Caco-2 (cell line): ENCODE results near the gene ZMYM1. TPM values are rescaled to one million over a fixed set of nuclear protein-coding genes. Genes with fewer than 3 reads are reported as not detected.

ENCODE experiments used
- BruUV-seq: library from RNA; stranded (reverse); fragments of 400-500 nt; replicated peaks from 2 replicates; lab custom pipeline; 2021; lab: Mats Ljungman, UMichigan
- CTCF ChIA-PET: fragments of 300-600 bp; sonication (Branson Sonifier 250); formaldehyde crosslinking; loops from one replicate; lab custom pipeline; 2022; ENCODE audit warnings: antibody characterized with exemption; lab: Charles Lee
- POLR2A ChIA-PET: fragments of 300-600 bp; sonication (Branson Sonifier 250); formaldehyde crosslinking; loops from one replicate; lab custom pipeline; 2022; ENCODE audit warnings: antibody characterized with exemption; lab: Charles Lee
- DNase-seq, 2 experiments: peaks; one replicate each; pipeline versions ENCODE4 v3.0.0 to v3.0.0-alpha.2; 2020 to 2022
- H3K27me3 ChIP-seq: replicated peaks from 2 replicates; pipeline ENCODE4 v1.6.0; 2011; ENCODE audit warnings: low read length; ENCODE audit not compliant: control insufficient read depth, insufficient read depth
- H3K36me3 ChIP-seq: 2 replicates; pipeline ENCODE4 v1.5.1; 2011; ENCODE audit warnings: low read length; ENCODE audit not compliant: control insufficient read depth, insufficient read depth
- H3K4me1 ChIP-seq: fragments of 250-450 bp; sonication (Bioruptor Pico); 2 replicates; pipeline ENCODE4 v1.5.1; 2020; ENCODE audit warnings: mild to moderate bottlenecking
- H3K4me3 ChIP-seq: 2 replicates; pipeline ENCODE4 v1.5.1; 2011; ENCODE audit warnings: low read depth, mild to moderate bottlenecking, control low read depth, low read length
- H3K9me3 ChIP-seq: fragments of 250-450 bp; sonication (Bioruptor Pico); 2 replicates; pipeline ENCODE4 v1.5.1; 2020; ENCODE audit warnings: mild to moderate bottlenecking, moderate library complexity
- H3K27ac Mint-ChIP-seq: one replicate; pipeline ENCODE4 v1.8.0; 2022; ENCODE audit warnings: mixed read lengths; ENCODE audit not compliant: unreplicated experiment
- H3K27me3 Mint-ChIP-seq: one replicate; pipeline ENCODE4 v1.8.0; 2022; ENCODE audit warnings: mixed read lengths; ENCODE audit not compliant: insufficient read depth, unreplicated experiment
- H3K36me3 Mint-ChIP-seq: one replicate; pipeline ENCODE4 v1.8.0; 2022; ENCODE audit warnings: mild to moderate bottlenecking, mixed read lengths; ENCODE audit not compliant: insufficient read depth, unreplicated experiment
- H3K4me1 Mint-ChIP-seq: one replicate; pipeline ENCODE4 v1.8.0; 2022; ENCODE audit warnings: low read depth, mixed read lengths; ENCODE audit not compliant: unreplicated experiment
- H3K4me3 Mint-ChIP-seq: one replicate; pipeline ENCODE4 v1.8.0; 2022; ENCODE audit warnings: mild to moderate bottlenecking, moderate library complexity, mixed read lengths; ENCODE audit not compliant: unreplicated experiment
- H3K9me3 Mint-ChIP-seq: one replicate; pipeline ENCODE4 v1.8.0; 2022; ENCODE audit warnings: mixed read lengths; ENCODE audit not compliant: unreplicated experiment
- intact Hi-C: fragments of 100-400 bp; cut with micrococcal nuclease; formaldehyde crosslinking; loops from one replicate; pipeline ENCODE4 v1.10.0; 2022; ENCODE audit not compliant: unreplicated experiment
- total RNA-seq: library from RNA; stranded (reverse); gene quantifications from 2 replicates; pipeline ENCODE4 v1.2.3, GENCODE V29; 2022
- TF ChIP-seq, protein P1 (sequence below), 2 experiments: fragments of 200-600 bp in 1 of 2; IDR thresholded peaks; 1 replicate in 1 of 2; 2 replicates in 1 of 2; pipeline versions ENCODE4 v1.5.1 to v1.8.0; 2011 to 2022; ENCODE audit warnings: antibody characterized with exemption in 1 of 2, control low read depth in 1 of 2, inconsistent platforms in 1 of 2, low read depth in 1 of 2, low read length in 1 of 2, mild to moderate bottlenecking in 1 of 2, moderate library complexity in 1 of 2; ENCODE audit not compliant: insufficient read depth in 1 of 2, severe bottlenecking in 1 of 2, unreplicated experiment in 1 of 2

ZMYM1 gene
- total RNA-seq, 1 experiment from 2014 or later = 14.0 TPM

DNA sequence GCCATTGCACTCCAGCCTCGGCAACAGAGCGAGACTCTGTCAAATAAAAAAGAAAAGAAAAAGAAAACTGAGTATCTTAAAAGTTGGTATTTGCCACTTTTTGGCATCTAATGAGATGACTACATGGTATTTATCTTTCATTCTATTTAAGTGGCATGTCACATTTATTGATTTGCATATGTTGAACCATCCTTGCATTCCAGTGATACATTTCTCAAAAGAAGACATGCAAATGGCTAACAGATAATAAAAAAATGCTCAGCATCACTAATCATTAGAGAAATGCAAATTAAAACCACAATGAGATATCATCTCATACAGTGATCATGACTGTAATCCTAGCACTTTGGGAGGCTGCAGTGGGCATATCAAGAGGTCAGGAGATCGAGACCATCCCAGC is 85.7 kb downstream of the ZMYM1 start:
- TF ChIP-seq, protein P1, sequence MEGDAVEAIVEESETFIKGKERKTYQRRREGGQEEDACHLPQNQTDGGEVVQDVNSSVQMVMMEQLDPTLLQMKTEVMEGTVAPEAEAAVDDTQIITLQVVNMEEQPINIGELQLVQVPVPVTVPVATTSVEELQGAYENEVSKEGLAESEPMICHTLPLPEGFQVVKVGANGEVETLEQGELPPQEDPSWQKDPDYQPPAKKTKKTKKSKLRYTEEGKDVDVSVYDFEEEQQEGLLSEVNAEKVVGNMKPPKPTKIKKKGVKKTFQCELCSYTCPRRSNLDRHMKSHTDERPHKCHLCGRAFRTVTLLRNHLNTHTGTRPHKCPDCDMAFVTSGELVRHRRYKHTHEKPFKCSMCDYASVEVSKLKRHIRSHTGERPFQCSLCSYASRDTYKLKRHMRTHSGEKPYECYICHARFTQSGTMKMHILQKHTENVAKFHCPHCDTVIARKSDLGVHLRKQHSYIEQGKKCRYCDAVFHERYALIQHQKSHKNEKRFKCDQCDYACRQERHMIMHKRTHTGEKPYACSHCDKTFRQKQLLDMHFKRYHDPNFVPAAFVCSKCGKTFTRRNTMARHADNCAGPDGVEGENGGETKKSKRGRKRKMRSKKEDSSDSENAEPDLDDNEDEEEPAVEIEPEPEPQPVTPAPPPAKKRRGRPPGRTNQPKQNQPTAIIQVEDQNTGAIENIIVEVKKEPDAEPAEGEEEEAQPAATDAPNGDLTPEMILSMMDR (IDR thresholded peaks at IDR 0.05; ENCODE audit: insufficient read depth in 1 of 2, low read depth in 1 of 2, low read length in 1 of 2, severe bottlenecking in 1 of 2, unreplicated experiment in 1 of 2) = no peak
- no peak overlapping the region for H3K27ac Mint-ChIP-seq
- no peak overlapping the region for H3K4me3 Mint-ChIP-seq
- H3K4me1 Mint-ChIP-seq = no peaks in the 10 kb centered on the region
- no TSS peak for BruUV-seq
- H3K9me3 ChIP-seq = no peaks in the 10 kb centered on the region
- no peaks in the 10 kb centered on the region for H3K36me3 ChIP-seq
- no peaks in the 10 kb centered on the region for H3K27me3 ChIP-seq
- CTCF ChIA-PET = no interaction called here
- DNase-seq = no peak
- no peaks in the 10 kb centered on the region for H3K27me3 Mint-ChIP-seq
- no peaks in the 10 kb centered on the region for H3K4me1 ChIP-seq
- intact Hi-C loops = no loop called here
- no peaks in the 10 kb centered on the region for H3K36me3 Mint-ChIP-seq
- no peaks in the 10 kb centered on the region for H3K9me3 Mint-ChIP-seq
- POLR2A ChIA-PET = no interaction called here
- H3K4me3 ChIP-seq = no peak overlapping the region

Other genes with a start within 250 kb of the ZMYM1 start
- gene SMIM12, start 219.6 kb upstream of the ZMYM1 start, total RNA-seq = 19.3 and 21.2 TPM in 2 replicates
- 0.16 and 0.42 TPM in 2 replicates for gene DLGAP3, start 149.7 kb upstream of the ZMYM1 start, total RNA-seq
- 13.0 and 13.9 TPM in 2 replicates for gene TMEM35B, start 94.0 kb upstream of the ZMYM1 start, total RNA-seq
- gene ZMYM6, start 47.4 kb upstream of the ZMYM1 start, total RNA-seq = 10.0 and 10.1 TPM in 2 replicates
- 274 and 285 TPM in 2 replicates for gene SFPQ, start 113.8 kb downstream of the ZMYM1 start, total RNA-seq
- gene ZMYM4, start 189.3 kb downstream of the ZMYM1 start, total RNA-seq = 26.5 and 31.1 TPM in 2 replicates